HCT116 (cell line): ENCODE data around the gene ALPL. TPM values are rescaled to one million over a fixed set of nuclear protein-coding genes. Genes with fewer than 3 reads are reported as not detected.

Source experiments
- ATAC-seq: fragments of 200-7000 bp; cut with Tn5 transposase; 2 replicates; pipeline ENCODE4 v1.9.1; 2020; ENCODE audit warnings: mild to moderate bottlenecking, moderate library complexity
- BruUV-seq: library from RNA; stranded (reverse); fragments of 400-500 nt; replicated peaks from 2 replicates; lab custom pipeline; 2021; lab: Mats Ljungman, UMichigan
- CTCF ChIA-PET: fragments of 300-600 bp; sonication (Branson Sonifier 250); formaldehyde crosslinking; loops from one replicate; lab custom pipeline; 2021; ENCODE audit warnings: antibody characterized with exemption; lab: Charles Lee
- POLR2A ChIA-PET: fragments of 300-600, 350-600 bp; sonication (Branson Sonifier 250); formaldehyde crosslinking; loops from one replicate; lab custom pipeline; 2021; ENCODE audit warnings: antibody characterized with exemption; lab: Charles Lee
- RAD21 ChIA-PET, 2 experiments: fragments of 300-600 bp; sonication (Branson Sonifier 250); formaldehyde crosslinking; loops; one replicate each; lab custom pipeline; 2023; ENCODE audit warnings: low total read pairs in 2 of 2; ENCODE audit not compliant: uncharacterized antibody in 2 of 2, unreplicated experiment in 2 of 2, low non-redundant PET in 1 of 2; lab: Charles Lee
- DNase-seq: peaks from one replicate; pipeline ENCODE4 v3.0.0-alpha.2; 2010; ENCODE audit warnings: low read depth, low spot score
- H2AFZ ChIP-seq: fragments of 200-600 bp; shearing (Covaris generic), sonication (generic); 2 replicates; pipeline ENCODE4 v1.6.1; 2017; ENCODE audit warnings: low read depth, mixed run types, mixed read lengths, antibody characterized with exemption, low read length; ENCODE audit not compliant: poor library complexity, severe bottlenecking
- H3K27ac ChIP-seq: 2 replicates; pipeline ENCODE4 v1.5.1; 2012; ENCODE audit warnings: low read depth, low read length
- H3K27me3 ChIP-seq: fragments of 200-600 bp; sonication (generic); 2 replicates; pipeline ENCODE4 v1.6.1; 2016; ENCODE audit warnings: mixed run types, low read length, mixed read lengths; ENCODE audit not compliant: insufficient read depth
- H3K36me3 ChIP-seq, 2 experiments: fragments of 200-500 bp in 1 of 2; fragments of 200-600 bp in 1 of 2; sonication (Bioruptor generic) in 1 of 2; sonication (generic) in 1 of 2; 2 replicates each; pipeline versions ENCODE4 v1.5.1 to v1.6.1; 2014 to 2016; ENCODE audit warnings: low read length in 2 of 2, inconsistent platforms in 1 of 2, mixed read lengths in 1 of 2, mixed run types in 1 of 2; ENCODE audit not compliant: insufficient read depth in 2 of 2, control insufficient read depth in 1 of 2
- H3K4me1 ChIP-seq, 2 experiments: fragments of 200-600 bp in 1 of 2; sonication (generic) in 1 of 2; 2 replicates each; pipeline versions ENCODE4 v1.5.1 to v1.6.1; 2012 to 2017; ENCODE audit warnings: low read length in 2 of 2, inconsistent platforms in 1 of 2, mild to moderate bottlenecking in 1 of 2, mixed read lengths in 1 of 2, mixed run types in 1 of 2, moderate library complexity in 1 of 2; ENCODE audit not compliant: insufficient read depth in 2 of 2, control insufficient read depth in 1 of 2
- H3K4me2 ChIP-seq: fragments of 200-600 bp; sonication (generic); 2 replicates; pipeline ENCODE4 v1.6.1; 2017; ENCODE audit warnings: mixed run types, low read length, mixed read lengths
- H3K4me3 ChIP-seq, 2 experiments: fragments of 200-600 bp in 1 of 2; sonication (generic) in 1 of 2; replicated peaks in 1 of 2; 2 replicates each; pipeline ENCODE4 v1.5.1; 2011 to 2016; ENCODE audit warnings: low read length in 2 of 2, control low read depth in 1 of 2, low read depth in 1 of 2, mild to moderate bottlenecking in 1 of 2, mixed read lengths in 1 of 2, mixed run types in 1 of 2
- H3K79me2 ChIP-seq: fragments of 200-600 bp; sonication (generic); 2 replicates; pipeline ENCODE4 v1.6.1; 2017; ENCODE audit warnings: mild to moderate bottlenecking, mixed run types, low read length, moderate library complexity, mixed read lengths; ENCODE audit not compliant: insufficient read depth
- H3K9ac ChIP-seq: fragments of 200-600 bp; sonication (generic); 2 replicates; pipeline ENCODE4 v1.6.1; 2016; ENCODE audit warnings: low read length, mixed read lengths
- H3K9me2 ChIP-seq: fragments of 200-600 bp; sonication (generic), shearing (Covaris generic); 2 replicates; pipeline ENCODE4 v1.6.1; 2017; ENCODE audit warnings: mixed run types, mild to moderate bottlenecking, moderate library complexity; ENCODE audit not compliant: insufficient read depth
- H3K9me3 ChIP-seq, 2 experiments: fragments of 200-500 bp in 1 of 2; fragments of 200-600 bp in 1 of 2; sonication (Bioruptor generic) in 1 of 2; sonication (generic) in 1 of 2; 2 replicates each; pipeline ENCODE4 v1.6.1; 2014 to 2017; ENCODE audit warnings: low read length in 2 of 2, mixed read lengths in 2 of 2, inconsistent platforms in 1 of 2, low read depth in 1 of 2, mild to moderate bottlenecking in 1 of 2, mixed run types in 1 of 2, moderate library complexity in 1 of 2; ENCODE audit not compliant: control insufficient read depth in 1 of 2, insufficient read depth in 1 of 2
- H4K20me1 ChIP-seq: fragments of 200-600 bp; sonication (generic), shearing (Covaris generic); 2 replicates; pipeline ENCODE4 v1.6.1; 2017; ENCODE audit warnings: mixed run types, mild to moderate bottlenecking, moderate library complexity; ENCODE audit not compliant: insufficient read depth
- ATF3 ChIP-seq: IDR thresholded peaks from 2 replicates; pipeline ENCODE4 v1.6.1; 2012
- CBX3 ChIP-seq: IDR thresholded peaks from 2 replicates; pipeline ENCODE4 v1.6.1; 2012; ENCODE audit warnings: low read depth
- CEBPB ChIP-seq: IDR thresholded peaks from 2 replicates; pipeline ENCODE4 v1.6.1; 2012; ENCODE audit warnings: low read depth
- CTCF ChIP-seq, 3 experiments: fragments of 200-600 bp in 1 of 3; sonication (generic) in 1 of 3; IDR thresholded peaks in 2 of 3; conservative IDR thresholded peaks in 1 of 3; 2 replicates each; pipeline ENCODE4 v1.5.1; 2012 to 2017; ENCODE audit warnings: low read depth in 2 of 3, low read length in 2 of 3, antibody characterized with exemption in 1 of 3, borderline replicate concordance in 1 of 3, control low read depth in 1 of 3, mild to moderate bottlenecking in 1 of 3, mixed read lengths in 1 of 3, mixed run types in 1 of 3, moderate library complexity in 1 of 3; ENCODE audit not compliant: insufficient read depth in 1 of 3
- EGR1 ChIP-seq: IDR thresholded peaks from 2 replicates; pipeline ENCODE4 v1.6.1; 2012; ENCODE audit warnings: low read depth
- ELF1 ChIP-seq: IDR thresholded peaks from 2 replicates; pipeline ENCODE4 v1.6.1; 2012; ENCODE audit warnings: low read depth, borderline replicate concordance
- EZH2phosphoT487 ChIP-seq: fragments of 200-600 bp; IDR thresholded peaks from 2 replicates; pipeline ENCODE4 v1.6.1; 2018; ENCODE audit warnings: antibody characterized with exemption, borderline replicate concordance
- FOSL1 ChIP-seq: IDR thresholded peaks from 2 replicates; pipeline ENCODE4 v1.6.1; 2012; ENCODE audit warnings: low read depth
- MAX ChIP-seq: IDR thresholded peaks from 2 replicates; pipeline ENCODE4 v1.6.1; 2012
- POLR2A ChIP-seq: IDR thresholded peaks from 2 replicates; pipeline ENCODE4 v1.7.0; 2011; ENCODE audit warnings: borderline replicate concordance; ENCODE audit not compliant: insufficient read depth, insufficient read length; ENCODE audit errors: extremely low read depth
- REST ChIP-seq: IDR thresholded peaks from 2 replicates; pipeline ENCODE4 v1.6.1; 2012; ENCODE audit warnings: low read depth
- SP1 ChIP-seq: IDR thresholded peaks from 2 replicates; pipeline ENCODE4 v1.6.1; 2012; ENCODE audit warnings: low read depth
- SRF ChIP-seq: IDR thresholded peaks from 2 replicates; pipeline ENCODE4 v1.6.1; 2012; ENCODE audit warnings: low read depth
- TCF7L2 ChIP-seq: IDR thresholded peaks from 2 replicates; pipeline ENCODE4 v1.7.0; 2011; ENCODE audit warnings: borderline replicate concordance, inconsistent platforms; ENCODE audit not compliant: insufficient read depth, insufficient read length; ENCODE audit errors: extremely low read depth
- YY1 ChIP-seq: IDR thresholded peaks from 2 replicates; pipeline ENCODE4 v1.6.1; 2011; ENCODE audit warnings: low read length, low read depth, moderate library complexity, mild to moderate bottlenecking; ENCODE audit not compliant: insufficient replicate concordance; ENCODE audit errors: extremely low read depth
- ZBTB33 ChIP-seq: IDR thresholded peaks from 2 replicates; pipeline ENCODE4 v1.6.1; 2011; ENCODE audit warnings: mild to moderate bottlenecking, low read length, moderate library complexity; ENCODE audit not compliant: insufficient replicate concordance; ENCODE audit errors: extremely low read depth
- ZFX ChIP-seq: fragments of 450-650 bp; IDR thresholded peaks from 2 replicates; pipeline ENCODE4 v1.6.1; 2017
- ZNF274 ChIP-seq: fragments of 200-500 bp; sonication (Bioruptor generic); IDR thresholded peaks from 2 replicates; pipeline ENCODE4 v1.6.1; 2014; ENCODE audit warnings: mild to moderate bottlenecking, low read depth, low read length, inconsistent platforms
- intact Hi-C: fragments of 100-400 bp; cut with micrococcal nuclease; formaldehyde crosslinking; loops from 2 replicates; pipeline ENCODE4 v1.10.0; 2022
- total RNA-seq: library from RNA; stranded (reverse); gene quantifications from one replicate; pipeline ENCODE4 v1.2.1, GENCODE V29; 2021; ENCODE audit not compliant: unreplicated experiment

The ALPL gene
- total RNA-seq, 1 experiment from 2014 or later: 0.61 TPM

GRCh38 chr1:21563971-21564370, 54.7 kb downstream of the ALPL start:
- Histone ChIP-seq H3K9me2 (no peaks in the 10 kb centered on the region), H3K36me3 (no peaks in the 10 kb centered on the region), H2AFZ (no peak overlapping the region), H3K4me2 (no peak overlapping the region), H3K9ac (no peak overlapping the region), H3K4me1 (peaks cover 0 to 9% of the 10 kb centered on the region in 2 experiments; a peak in 1 of 4 replicates), H3K27ac (no peak overlapping the region), H3K4me3 (no peak overlapping the region), H3K27me3 (no peaks in the 10 kb centered on the region), H4K20me1 (no peaks in the 10 kb centered on the region), H3K9me3 (no peaks in the 10 kb centered on the region), H3K79me2 (no peaks in the 10 kb centered on the region)
- DNase-seq (no peak), ATAC-seq (no peak)
- TF ChIP-seq ZNF274: no peak
- no peak for TF ChIP-seq TCF7L2
- TF ChIP-seq FOSL1: no peak
- no peak for TF ChIP-seq ZFX
- TF ChIP-seq MAX: no peak
- TF ChIP-seq SP1: no peak
- no peak for TF ChIP-seq EGR1
- no peak for TF ChIP-seq REST
- no peak for TF ChIP-seq CBX3
- TF ChIP-seq ELF1: no peak
- no peak for TF ChIP-seq EZH2phosphoT487
- TF ChIP-seq YY1: no peak
- no peak for TF ChIP-seq ZBTB33
- TF ChIP-seq ATF3: no peak
- no peak for TF ChIP-seq CTCF (IDR thresholded peaks at IDR 0.05 in 2 of 3, conservative IDR thresholded peaks at IDR 0.05 in 1 of 3; ENCODE audit: borderline replicate concordance in 1 of 3, insufficient read depth in 1 of 3, low read depth in 2 of 3, low read length in 2 of 3)
- TF ChIP-seq CEBPB: no peak
- no peak for TF ChIP-seq POLR2A
- no peak for TF ChIP-seq SRF
- no TSS peak for BruUV-seq
- ChIA-PET CTCF (no interaction called here), RAD21 (no interaction called here), POLR2A (no interaction called here)
- intact Hi-C loops: no loop called here
